B cell (primary cell): ENCODE data around the gene PAK4. TPM values are rescaled to one million over a fixed set of nuclear protein-coding genes. Genes with fewer than 3 reads are reported as not detected.

Experiments used
- ATAC-seq: fragments of 200-7000 bp; cut with Tn5 transposase; one replicate; pipeline ENCODE4 v1.10.0; 2021; ENCODE audit warnings: low read depth, mild to moderate bottlenecking, moderate number of reproducible peaks, moderate library complexity
- CTCF ChIA-PET: fragments of 350-600 bp; sonication (Branson Sonifier 250); formaldehyde crosslinking; loops from one replicate; lab custom pipeline; 2021; ENCODE audit warnings: antibody characterized with exemption, inconsistent platforms; lab: Charles Lee
- POLR2A ChIA-PET: fragments of 350-600 bp; sonication (Branson Sonifier 250); formaldehyde crosslinking; loops from one replicate; lab custom pipeline; 2021; ENCODE audit warnings: antibody characterized with exemption; lab: Charles Lee
- DNase-seq: peaks from one replicate; pipeline ENCODE4 v3.0.0; 2013
- H2AFZ ChIP-seq: 2 replicates; pipeline ENCODE4 v1.6.1; 2012; ENCODE audit warnings: mild to moderate bottlenecking, low read depth, low read length; ENCODE audit not compliant: insufficient read depth, poor library complexity, severe bottlenecking
- H3K27ac ChIP-seq, 2 donors: 1 replicate in 1 of 2; 2 replicates in 1 of 2; pipeline ENCODE4 v1.5.1; 2012 to 2013; ENCODE audit warnings: low read length in 2 of 2, mild to moderate bottlenecking in 2 of 2, moderate library complexity in 1 of 2
- H3K27me3 ChIP-seq, 4 experiments: fragments of 200-600 bp in 1 of 4; sonication (generic) in 1 of 4; replicated peaks in 1 of 4; 1 replicate in 2 of 4; 2 replicates in 2 of 4; pipeline versions ENCODE4 v1.6.1 to v1.7.0; 2013 to 2016; ENCODE audit warnings: low read length in 3 of 4, mild to moderate bottlenecking in 2 of 4, mixed read lengths in 1 of 4, moderate library complexity in 1 of 4; ENCODE audit not compliant: insufficient read depth in 4 of 4, control insufficient read depth in 3 of 4; ENCODE audit errors: control extremely low read depth in 1 of 4
- H3K36me3 ChIP-seq, 2 experiments: replicated peaks in 1 of 2; 1 replicate in 1 of 2; 2 replicates in 1 of 2; pipeline versions ENCODE4 v1.6.1 to v1.7.1; 2013; ENCODE audit warnings: low read length in 1 of 2; ENCODE audit not compliant: insufficient read depth in 2 of 2, control insufficient read depth in 1 of 2; ENCODE audit errors: control extremely low read depth in 1 of 2, extremely low read depth in 1 of 2
- H3K4me1 ChIP-seq, 2 donors: fragments of 200-600 bp in 1 of 2; sonication (generic) in 1 of 2; 1 replicate in 1 of 2; 2 replicates in 1 of 2; pipeline versions ENCODE4 v1.5.1 to v1.6.1; 2013 to 2017; ENCODE audit warnings: low read length in 2 of 2; ENCODE audit not compliant: control insufficient read depth in 2 of 2, insufficient read depth in 2 of 2
- H3K4me2 ChIP-seq: replicated peaks from 2 replicates; pipeline ENCODE3; 2012; ENCODE audit warnings: mild to moderate bottlenecking, low read depth, low read length; ENCODE audit not compliant: poor library complexity, severe bottlenecking
- H3K4me3 ChIP-seq, 5 experiments: fragments of 200-600 bp in 1 of 5; sonication (generic) in 1 of 5; 1 replicate in 3 of 5; 2 replicates in 2 of 5; pipeline versions ENCODE4 v1.5.1 to v1.7.0; 2011 to 2016; ENCODE audit warnings: low read length in 4 of 5, mild to moderate bottlenecking in 4 of 5, low read depth in 2 of 5, control low read depth in 1 of 5, moderate library complexity in 1 of 5; ENCODE audit not compliant: insufficient read depth in 1 of 5; ENCODE audit errors: control extremely low read depth in 1 of 5, extremely low read depth in 1 of 5
- H3K79me2 ChIP-seq: fragments of 200-600 bp; sonication (generic); one replicate; pipeline ENCODE4 v1.6.0; 2016; ENCODE audit warnings: low read length; ENCODE audit not compliant: control insufficient read depth, insufficient read depth
- H3K9ac ChIP-seq: fragments of 200-600 bp; sonication (generic); 2 replicates; pipeline ENCODE4 v1.6.1; 2017; ENCODE audit warnings: mild to moderate bottlenecking, low read length, moderate library complexity
- H3K9me3 ChIP-seq, 3 donors: one replicate each; pipeline versions ENCODE4 v1.6.1 to v1.7.1; 2013; ENCODE audit warnings: low read length in 2 of 3; ENCODE audit not compliant: control insufficient read depth in 2 of 3, insufficient read depth in 1 of 3; ENCODE audit errors: control extremely low read depth in 1 of 3
- H4K20me1 ChIP-seq: 2 replicates; pipeline ENCODE4 v1.6.0; 2012; ENCODE audit warnings: mild to moderate bottlenecking, low read length; ENCODE audit not compliant: insufficient read depth, control insufficient read depth, poor library complexity, severe bottlenecking
- H3K27ac Mint-ChIP-seq: one replicate; pipeline ENCODE4 v1.8.0; 2021; ENCODE audit warnings: mixed read lengths
- H3K27me3 Mint-ChIP-seq: one replicate; pipeline ENCODE4 v1.8.0; 2021; ENCODE audit warnings: mixed read lengths
- H3K4me1 Mint-ChIP-seq: one replicate; pipeline ENCODE4 v1.8.0; 2021; ENCODE audit warnings: mixed read lengths
- H3K4me3 Mint-ChIP-seq: one replicate; pipeline ENCODE4 v1.8.0; 2021; ENCODE audit warnings: mixed read lengths
- H3K9me3 Mint-ChIP-seq: one replicate; pipeline ENCODE4 v1.8.0; 2022; ENCODE audit warnings: mixed read lengths; ENCODE audit not compliant: insufficient read depth
- CTCF ChIP-seq: fragments of 200-600 bp; IDR thresholded peaks from one replicate; pipeline ENCODE4 v1.8.0; 2022; ENCODE audit warnings: antibody characterized with exemption, mild to moderate bottlenecking
- EZH2 ChIP-seq: IDR thresholded peaks from 2 replicates; pipeline ENCODE4 v1.6.1; 2012; ENCODE audit warnings: borderline replicate concordance, low read depth, mild to moderate bottlenecking, moderate library complexity, low read length; ENCODE audit not compliant: insufficient read depth, poor library complexity, severe bottlenecking
- WGBS: methylation state at CpG from one replicate; pipeline ENCODE4 v1.1.5; 2013; ENCODE audit warnings: missing lambda C conversion rate; ENCODE audit not compliant: insufficient coverage; 5-methylcytosine and 5-hydroxymethylcytosine counted together
- intact Hi-C: fragments of 100-400 bp; cut with micrococcal nuclease; formaldehyde crosslinking; loops from one replicate; pipeline ENCODE4 v1.10.0; 2022
- polyA plus RNA-seq: library from polyadenylated mRNA; depleted of rRNA; stranded (reverse); fragments of >200 nt; gene quantifications from 2 replicates; pipeline ENCODE4 v1.2.3, GENCODE V29; 2012
- total RNA-seq, 2 donors: library from RNA; stranded (reverse); fragments of 120-200 nt in 1 of 2; gene quantifications; 1 replicate in 1 of 2; 2 replicates in 1 of 2; pipeline versions ENCODE4 v1.2.3 to v1.2.4, GENCODE V29; 2013 to 2022

The PAK4 gene
- total and polyA plus RNA-seq, 2 donors (not counting 1 experiment from before 2014, with no cell fraction given): 12.0 to 23.3 TPM

DNA sequence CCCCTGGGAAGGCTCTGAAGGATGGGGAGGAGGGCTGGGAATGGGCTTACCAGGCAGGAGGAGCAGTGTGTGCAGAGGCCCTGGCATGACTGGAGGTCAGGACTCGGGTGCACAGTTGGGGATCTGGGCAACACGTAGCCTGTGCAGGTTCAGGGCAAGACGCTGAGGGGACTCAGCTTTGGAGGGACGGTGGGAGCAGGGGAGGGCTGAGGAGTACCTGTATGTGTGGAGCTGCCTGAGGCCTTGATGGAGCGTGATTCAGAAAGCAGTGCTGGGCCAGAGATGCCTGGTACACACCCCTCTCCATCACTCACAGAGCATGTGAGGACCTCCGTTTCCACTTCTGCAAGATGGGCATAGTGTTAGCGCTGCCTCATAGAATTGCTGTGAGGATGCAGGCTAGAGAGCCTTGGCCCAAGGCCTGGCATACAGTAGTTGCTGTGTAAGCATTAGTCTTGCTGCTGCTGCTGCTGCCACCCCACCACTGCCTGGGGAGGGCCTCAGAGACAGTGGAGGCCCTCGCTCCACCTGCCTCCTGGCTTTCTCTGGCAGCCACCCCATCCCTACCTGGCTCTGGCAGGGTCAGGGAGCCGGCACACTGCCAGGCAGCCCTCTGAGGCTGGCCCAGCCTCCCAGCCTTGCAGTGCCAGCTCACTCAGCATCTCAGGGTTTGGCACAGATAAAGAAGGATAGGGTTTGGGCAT is 2.4 kb downstream of the PAK4 start:
- no peak for DNase-seq
- Histone ChIP-seq H3K4me2 (no peak overlapping the region), H3K9me3 (no peaks in the 10 kb centered on the region), H3K4me1 (peaks cover 0 to 30% of the 10 kb centered on the region in 2 donors), H3K36me3 (no peaks in the 10 kb centered on the region), H3K9ac (no peak overlapping the region), H3K4me3 (no peak overlapping the region), H3K27me3 (no peaks in the 10 kb centered on the region), H3K79me2 (peaks cover 34% of the 10 kb centered on the region), H3K27ac (no peak overlapping the region), H2AFZ (no peak overlapping the region), H4K20me1 (peaks cover 8% of the 10 kb centered on the region)
- H3K9me3 Mint-ChIP-seq: no peaks in the 10 kb centered on the region
- peak overlapping the region; percentile 34 for H3K4me3 Mint-ChIP-seq
- 84% methylated on average over 8 of the region's 9 CpGs for WGBS
- H3K4me1 Mint-ChIP-seq: peaks cover 64% of the 10 kb centered on the region
- POLR2A ChIA-PET: no interaction called here
- no peaks in the 10 kb centered on the region for H3K27me3 Mint-ChIP-seq
- H3K27ac Mint-ChIP-seq: no peak overlapping the region
- intact Hi-C loops: no loop called here
- CTCF ChIA-PET: no interaction called here
- ATAC-seq: no peak
- TF ChIP-seq CTCF (no peak), EZH2 (no peak)

GRCh38 chr19:39128516-39129079 is 3.0 kb downstream of the PAK4 start:
- ATAC-seq (no peak), DNase-seq (no peak)
- H3K9me3 ChIP-seq: no peaks in the 10 kb centered on the region
- Mint-ChIP-seq H3K27me3 (no peaks in the 10 kb centered on the region), H3K9me3 (no peaks in the 10 kb centered on the region), H3K4me1 (peaks cover 64% of the 10 kb centered on the region), H3K27ac (peak overlapping the region; percentile 20), H3K4me3 (no peak overlapping the region)
- H3K36me3 ChIP-seq: no peaks in the 10 kb centered on the region
- H2AFZ ChIP-seq: no peak overlapping the region
- WGBS: 89% methylated on average over 5 of the region's 6 CpGs
- CTCF ChIA-PET: interaction anchor here (0.5 kb wide), 2 partner anchors 10 to 63 kb away, joined by 3 to 4 read pairs; no protein-coding TSS in a partner anchor
- H3K4me3 ChIP-seq: no peak overlapping the region
- TF ChIP-seq CTCF: no peak
- TF ChIP-seq EZH2: no peak
- H3K4me2 ChIP-seq: no peak overlapping the region
- POLR2A ChIA-PET: no interaction called here
- peaks cover 0 to 30% of the 10 kb centered on the region in 2 donors for H3K4me1 ChIP-seq
- H3K9ac ChIP-seq: no peak overlapping the region
- intact Hi-C loops: no loop called here
- peaks cover 34% of the 10 kb centered on the region for H3K79me2 ChIP-seq
- H3K27ac ChIP-seq: no peak overlapping the region
- H3K27me3 ChIP-seq: no peaks in the 10 kb centered on the region
- H4K20me1 ChIP-seq: peaks cover 14% of the 10 kb centered on the region
